ENCODE data around the gene BCAM.

Gene BCAM

DNA sequence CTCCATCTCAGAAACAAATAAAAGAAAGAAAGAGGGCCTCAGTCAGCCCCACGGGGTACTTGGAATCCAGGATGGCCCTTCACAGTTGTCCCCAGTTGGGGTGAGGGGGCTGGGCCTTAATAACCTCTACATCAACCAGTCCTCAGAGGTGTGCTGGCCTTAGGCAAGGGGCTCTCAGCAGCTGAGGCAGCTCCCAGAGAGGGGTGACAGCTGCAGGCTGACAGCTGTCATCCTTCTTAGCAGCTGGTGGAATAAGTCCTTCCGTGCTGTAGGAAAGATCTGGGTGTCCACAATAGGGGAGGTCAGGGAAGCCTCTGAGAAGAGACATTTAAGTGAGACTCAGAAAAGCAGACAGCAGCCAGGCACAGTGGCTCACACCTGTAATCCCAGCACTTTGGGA is 7.4 kb downstream of the BCAM start:
- DNase-seq (ENCODE audit: low spot score), result no peak

GRCh38 chr19:44817725-44818465 is 9.0 kb downstream of the BCAM start:
- no peak for DNase-seq (ENCODE audit: low spot score)
- in situ Hi-C loops (cut with MboI; ENCODE audit: low sequenced_read_pairs, unreplicated experiment), result no loop called here
- TF ChIP-seq, protein P1, sequence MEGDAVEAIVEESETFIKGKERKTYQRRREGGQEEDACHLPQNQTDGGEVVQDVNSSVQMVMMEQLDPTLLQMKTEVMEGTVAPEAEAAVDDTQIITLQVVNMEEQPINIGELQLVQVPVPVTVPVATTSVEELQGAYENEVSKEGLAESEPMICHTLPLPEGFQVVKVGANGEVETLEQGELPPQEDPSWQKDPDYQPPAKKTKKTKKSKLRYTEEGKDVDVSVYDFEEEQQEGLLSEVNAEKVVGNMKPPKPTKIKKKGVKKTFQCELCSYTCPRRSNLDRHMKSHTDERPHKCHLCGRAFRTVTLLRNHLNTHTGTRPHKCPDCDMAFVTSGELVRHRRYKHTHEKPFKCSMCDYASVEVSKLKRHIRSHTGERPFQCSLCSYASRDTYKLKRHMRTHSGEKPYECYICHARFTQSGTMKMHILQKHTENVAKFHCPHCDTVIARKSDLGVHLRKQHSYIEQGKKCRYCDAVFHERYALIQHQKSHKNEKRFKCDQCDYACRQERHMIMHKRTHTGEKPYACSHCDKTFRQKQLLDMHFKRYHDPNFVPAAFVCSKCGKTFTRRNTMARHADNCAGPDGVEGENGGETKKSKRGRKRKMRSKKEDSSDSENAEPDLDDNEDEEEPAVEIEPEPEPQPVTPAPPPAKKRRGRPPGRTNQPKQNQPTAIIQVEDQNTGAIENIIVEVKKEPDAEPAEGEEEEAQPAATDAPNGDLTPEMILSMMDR (IDR thresholded peaks at IDR 0.05; ENCODE audit: borderline replicate concordance, control extremely low read depth, extremely low read depth, insufficient read depth, missing control alignments), result no peak

More for the DNA sequence above, 7.4 kb downstream of the BCAM start:
- TF ChIP-seq, protein P1 (IDR thresholded peaks at IDR 0.05; ENCODE audit: borderline replicate concordance, control extremely low read depth, extremely low read depth, insufficient read depth, missing control alignments), result no peak
- in situ Hi-C loops (cut with MboI; ENCODE audit: low sequenced_read_pairs, unreplicated experiment), result no loop called here

DNA sequence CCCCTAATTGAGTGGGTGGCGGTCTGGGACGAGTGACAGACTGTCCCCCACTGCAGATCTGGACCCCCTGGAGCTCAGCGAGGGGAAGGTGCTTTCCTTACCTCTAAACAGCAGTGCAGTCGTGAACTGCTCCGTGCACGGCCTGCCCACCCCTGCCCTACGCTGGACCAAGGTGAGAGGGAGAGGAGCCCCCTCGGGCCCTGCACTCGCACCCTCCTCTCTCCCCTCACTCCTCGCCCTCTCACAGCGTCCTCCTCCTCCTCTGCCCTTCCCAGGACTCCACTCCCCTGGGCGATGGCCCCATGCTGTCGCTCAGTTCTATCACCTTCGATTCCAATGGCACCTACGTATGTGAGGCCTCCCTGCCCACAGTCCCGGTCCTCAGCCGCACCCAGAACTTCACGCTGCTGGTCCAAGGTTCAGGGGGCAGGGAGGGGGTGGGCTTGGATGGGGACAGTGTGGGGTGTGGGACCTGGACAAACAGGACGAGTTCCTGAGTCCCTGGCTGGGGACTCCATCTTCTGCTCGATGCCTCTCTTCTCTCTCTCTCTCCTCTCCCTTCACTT is 9.6 kb downstream of the BCAM start:
- TF ChIP-seq, protein P1 (IDR thresholded peaks at IDR 0.05; ENCODE audit: borderline replicate concordance, control extremely low read depth, extremely low read depth, insufficient read depth, missing control alignments), result no peak
- no peak for DNase-seq (ENCODE audit: low spot score)
- in situ Hi-C loops (cut with MboI; ENCODE audit: low sequenced_read_pairs, unreplicated experiment), result no loop called here

- in situ Hi-C loops (cut with MboI; ENCODE audit: low sequenced_read_pairs, unreplicated experiment), result no loop called here
- TF ChIP-seq, protein P1 (IDR thresholded peaks at IDR 0.05; ENCODE audit: borderline replicate concordance, control extremely low read depth, extremely low read depth, insufficient read depth, missing control alignments), result no peak
- no peak for DNase-seq (ENCODE audit: low spot score)
These were observed 10.4 kb downstream of the BCAM start for GRCh38 chr19:44819246-44819832.

DNA sequence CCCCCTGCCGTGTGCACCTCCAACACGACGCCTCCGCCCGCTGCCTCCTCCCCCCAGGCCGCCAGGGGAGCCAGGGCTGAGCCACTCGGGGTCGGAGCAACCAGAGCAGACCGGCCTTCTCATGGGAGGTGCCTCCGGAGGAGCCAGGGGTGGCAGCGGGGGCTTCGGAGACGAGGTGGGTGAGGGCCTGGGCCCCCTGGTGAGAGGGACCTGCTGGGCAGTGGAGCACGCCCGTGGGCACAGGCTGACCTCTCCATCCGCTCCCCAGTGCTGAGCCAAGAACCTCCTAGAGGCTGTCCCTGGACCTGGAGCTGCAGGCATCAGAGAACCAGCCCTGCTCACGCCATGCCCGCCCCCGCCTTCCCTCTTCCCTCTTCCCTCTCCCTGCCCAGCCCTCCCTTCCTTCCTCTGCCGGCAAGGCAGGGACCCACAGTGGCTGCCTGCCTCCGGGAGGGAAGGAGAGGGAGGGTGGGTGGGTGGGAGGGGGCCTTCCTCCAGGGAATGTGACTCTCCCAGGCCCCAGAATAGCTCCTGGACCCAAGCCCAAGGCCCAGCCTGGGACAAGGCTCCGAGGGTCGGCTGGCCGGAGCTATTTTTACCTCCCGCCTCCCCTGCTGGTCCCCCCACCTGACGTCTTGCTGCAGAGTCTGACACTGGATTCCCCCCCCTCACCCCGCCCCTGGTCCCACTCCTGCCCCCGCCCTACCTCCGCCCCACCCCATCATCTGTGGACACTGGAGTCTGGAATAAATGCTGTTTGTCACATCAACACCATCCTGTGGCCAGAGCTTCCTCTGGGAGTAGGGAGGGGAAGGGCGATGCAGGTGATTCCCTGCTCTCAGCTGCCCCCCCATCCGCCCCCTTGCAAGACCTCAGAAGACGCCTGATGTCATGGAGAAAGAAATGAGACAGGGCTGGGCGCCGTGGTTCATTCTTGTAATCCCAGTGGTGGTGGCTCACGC is 12.0 kb downstream of the BCAM start:
- TF ChIP-seq, protein P1 (IDR thresholded peaks at IDR 0.05; ENCODE audit: borderline replicate concordance, control extremely low read depth, extremely low read depth, insufficient read depth, missing control alignments), result no peak
- no peak for DNase-seq (ENCODE audit: low spot score)
- in situ Hi-C loops (cut with MboI; ENCODE audit: low sequenced_read_pairs, unreplicated experiment), result no loop called here

GRCh38 chr19:44822177-44822576 is 13.3 kb downstream of the BCAM start:
- TF ChIP-seq, protein P1 (IDR thresholded peaks at IDR 0.05; ENCODE audit: borderline replicate concordance, control extremely low read depth, extremely low read depth, insufficient read depth, missing control alignments), result no peak
- DNase-seq (ENCODE audit: low spot score), result no peak
- in situ Hi-C loops (cut with MboI; ENCODE audit: low sequenced_read_pairs, unreplicated experiment), result no loop called here
